Osteoblast (primary cell): ENCODE results near the gene HDAC2. TPM values are rescaled to one million over a fixed set of nuclear protein-coding genes. Genes with fewer than 3 reads are reported as not detected.

Source experiments
- DNase-seq: peaks from one replicate; pipeline ENCODE4 v3.0.0; 2011; ENCODE audit warnings: low spot score, mixed read lengths; ENCODE audit not compliant: insufficient read length; ENCODE audit errors: missing footprints
- H2AFZ ChIP-seq: 2 replicates; pipeline ENCODE4 v1.6.0; 2011; ENCODE audit warnings: mild to moderate bottlenecking, low read length
- H3K27ac ChIP-seq: 2 replicates; pipeline ENCODE4 v1.5.1; 2011; ENCODE audit warnings: mild to moderate bottlenecking, low read depth, low read length, moderate library complexity
- H3K27me3 ChIP-seq: 2 replicates; pipeline ENCODE4 v1.6.0; 2012; ENCODE audit warnings: mild to moderate bottlenecking, control low read depth, inconsistent platforms, low read length, moderate library complexity; ENCODE audit not compliant: insufficient read depth
- H3K36me3 ChIP-seq: 2 replicates; pipeline ENCODE4 v1.5.1; 2011; ENCODE audit warnings: mild to moderate bottlenecking, low read length, control low read depth, moderate library complexity; ENCODE audit not compliant: insufficient read depth
- H3K4me1 ChIP-seq: 2 replicates; pipeline ENCODE4 v1.5.1; 2011; ENCODE audit warnings: mild to moderate bottlenecking, low read length, control low read depth, moderate library complexity; ENCODE audit not compliant: insufficient read depth
- H3K4me2 ChIP-seq: 2 replicates; pipeline ENCODE4 v1.6.0; 2011; ENCODE audit warnings: mild to moderate bottlenecking, low read length; ENCODE audit not compliant: insufficient read depth
- H3K4me3 ChIP-seq: fragments of 200-600 bp; sonication (generic); 3 replicates; pipeline ENCODE4 v1.5.1; 2012; ENCODE audit warnings: mild to moderate bottlenecking, low read length, inconsistent platforms; ENCODE audit not compliant: insufficient read depth
- H3K79me2 ChIP-seq: 2 replicates; pipeline ENCODE4 v1.6.0; 2012; ENCODE audit warnings: mild to moderate bottlenecking, low read length, control low read depth, inconsistent platforms; ENCODE audit not compliant: insufficient read depth
- H3K9me3 ChIP-seq: 2 replicates; pipeline ENCODE4 v1.5.1; 2011; ENCODE audit warnings: low read depth, low read length, control low read depth
- H4K20me1 ChIP-seq: 2 replicates; pipeline ENCODE4 v1.6.0; 2012; ENCODE audit warnings: mild to moderate bottlenecking, low read length, control low read depth; ENCODE audit not compliant: insufficient read depth
- total RNA-seq: library from RNA; depleted of rRNA; stranded (reverse); fragments of >200 nt; gene quantifications from 2 replicates; pipeline ENCODE4 v1.2.3, GENCODE V29; 2012
- TF ChIP-seq, protein P1 (sequence below): IDR thresholded peaks from 2 replicates; pipeline ENCODE4 v1.5.1; 2011; ENCODE audit warnings: mild to moderate bottlenecking, low read depth, low read length, moderate library complexity; ENCODE audit errors: extremely low read depth

Gene HDAC2
- total RNA-seq, 1 donor: 57.2 TPM

DNA sequence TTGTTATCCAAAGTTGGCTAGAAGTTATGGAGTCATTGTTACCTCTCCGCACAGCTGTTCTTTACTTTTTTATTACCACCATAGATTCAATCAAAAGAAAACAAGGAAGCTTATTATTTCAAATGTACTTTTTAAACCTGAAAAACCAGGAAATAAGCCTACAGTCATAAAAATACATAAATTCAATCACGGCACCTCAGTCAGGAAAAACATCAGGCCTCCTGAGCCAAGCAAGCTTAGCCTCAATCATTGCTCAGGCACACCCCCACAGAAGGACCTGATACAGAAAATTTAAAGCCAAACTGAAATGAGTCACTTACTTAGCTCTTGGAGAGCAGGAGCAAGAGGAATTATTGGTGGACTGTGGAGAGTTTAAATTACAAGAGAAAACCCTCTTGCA lies 69.5 kb downstream of the HDAC2 start:
- Histone ChIP-seq H3K36me3 (no peaks in the 10 kb centered on the region), H3K27me3 (no peaks in the 10 kb centered on the region), H3K4me1 (peaks cover 12% of the 10 kb centered on the region), H4K20me1 (no peaks in the 10 kb centered on the region), H3K79me2 (no peaks in the 10 kb centered on the region), H2AFZ (no peak overlapping the region), H3K27ac (no peak overlapping the region), H3K9me3 (no peaks in the 10 kb centered on the region), H3K4me3 (no peak overlapping the region), H3K4me2 (no peak overlapping the region)
- TF ChIP-seq, protein P1, sequence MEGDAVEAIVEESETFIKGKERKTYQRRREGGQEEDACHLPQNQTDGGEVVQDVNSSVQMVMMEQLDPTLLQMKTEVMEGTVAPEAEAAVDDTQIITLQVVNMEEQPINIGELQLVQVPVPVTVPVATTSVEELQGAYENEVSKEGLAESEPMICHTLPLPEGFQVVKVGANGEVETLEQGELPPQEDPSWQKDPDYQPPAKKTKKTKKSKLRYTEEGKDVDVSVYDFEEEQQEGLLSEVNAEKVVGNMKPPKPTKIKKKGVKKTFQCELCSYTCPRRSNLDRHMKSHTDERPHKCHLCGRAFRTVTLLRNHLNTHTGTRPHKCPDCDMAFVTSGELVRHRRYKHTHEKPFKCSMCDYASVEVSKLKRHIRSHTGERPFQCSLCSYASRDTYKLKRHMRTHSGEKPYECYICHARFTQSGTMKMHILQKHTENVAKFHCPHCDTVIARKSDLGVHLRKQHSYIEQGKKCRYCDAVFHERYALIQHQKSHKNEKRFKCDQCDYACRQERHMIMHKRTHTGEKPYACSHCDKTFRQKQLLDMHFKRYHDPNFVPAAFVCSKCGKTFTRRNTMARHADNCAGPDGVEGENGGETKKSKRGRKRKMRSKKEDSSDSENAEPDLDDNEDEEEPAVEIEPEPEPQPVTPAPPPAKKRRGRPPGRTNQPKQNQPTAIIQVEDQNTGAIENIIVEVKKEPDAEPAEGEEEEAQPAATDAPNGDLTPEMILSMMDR: no peak
- DNase-seq: peak; percentile 68

DNA sequence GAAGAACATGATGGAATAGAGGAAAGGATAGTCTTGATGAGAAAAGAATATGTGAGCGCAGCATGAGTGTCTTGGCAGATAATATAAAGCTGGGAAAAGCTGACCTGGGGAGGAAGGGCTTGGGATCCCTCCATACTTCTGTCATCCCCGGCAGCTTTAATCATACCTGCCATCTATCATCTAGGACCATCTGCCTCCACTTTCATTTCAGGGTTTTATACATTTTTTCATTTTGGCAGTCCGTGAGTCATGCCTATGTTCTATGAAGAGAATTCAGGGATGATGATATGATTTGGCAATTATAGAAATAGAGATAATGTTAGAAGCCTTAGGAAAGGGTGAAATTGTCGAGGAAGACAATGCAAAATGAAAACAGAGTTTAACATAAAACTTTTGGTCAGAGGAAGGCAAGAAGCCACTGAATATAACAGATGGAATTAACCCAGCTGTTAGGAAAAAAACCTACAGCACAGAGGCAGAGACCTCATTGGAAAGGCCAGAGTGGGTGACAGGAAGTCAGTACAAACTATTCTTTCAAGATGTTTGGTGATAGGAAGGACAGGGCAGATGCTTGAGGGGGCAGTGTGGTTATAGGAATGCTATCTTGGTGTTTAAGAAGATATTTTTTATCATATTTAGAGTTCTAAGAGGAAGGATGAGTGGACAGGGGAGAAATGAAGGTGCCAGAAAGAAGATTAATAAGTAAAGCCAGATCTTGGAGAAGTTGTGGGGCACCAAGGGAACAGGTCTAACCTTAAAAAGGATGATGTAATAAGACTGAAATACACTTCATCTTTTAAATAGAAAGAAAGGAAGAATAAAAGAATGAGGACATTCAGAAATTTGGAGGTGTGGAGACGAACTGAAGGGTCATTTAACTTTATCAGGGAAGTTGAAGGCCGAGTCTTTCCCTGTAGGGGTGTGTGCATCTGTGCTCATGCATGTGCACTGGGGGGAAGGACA lies 76.0 kb downstream of the HDAC2 start:
- Histone ChIP-seq H3K36me3 (no peaks in the 10 kb centered on the region), H2AFZ (peak overlapping the region; percentile 16), H3K27ac (peak overlapping the region; percentile 47), H3K9me3 (no peaks in the 10 kb centered on the region), H3K4me3 (no peak overlapping the region), H3K27me3 (no peaks in the 10 kb centered on the region), H3K4me1 (peaks cover 17% of the 10 kb centered on the region), H3K79me2 (no peaks in the 10 kb centered on the region), H3K4me2 (no peak overlapping the region), H4K20me1 (no peaks in the 10 kb centered on the region)
- TF ChIP-seq, protein P1: no peak
- DNase-seq: no peak

DNA sequence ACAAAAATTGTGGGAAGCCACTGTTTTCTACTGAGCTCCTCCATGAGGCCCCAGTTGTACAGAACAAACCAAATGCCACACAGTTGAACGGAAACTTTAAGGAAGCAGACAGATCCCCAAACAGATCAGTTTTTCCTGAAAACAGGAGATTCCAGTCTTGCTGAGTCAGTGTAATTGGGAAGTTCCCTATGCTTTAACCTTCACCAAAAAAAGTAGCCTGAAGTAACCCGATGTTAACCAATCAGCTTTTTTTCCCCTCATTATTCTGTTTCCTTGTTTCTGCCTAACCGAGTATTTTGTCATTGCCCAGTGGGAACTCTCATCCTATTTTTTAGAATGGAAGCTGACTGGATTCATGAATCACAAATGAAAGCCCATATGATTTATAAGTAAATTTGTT lies 77.1 kb downstream of the HDAC2 start:
- Histone ChIP-seq H3K36me3 (no peaks in the 10 kb centered on the region), H2AFZ (peak overlapping the region; percentile 21), H4K20me1 (no peaks in the 10 kb centered on the region), H3K4me3 (no peak overlapping the region), H3K79me2 (no peaks in the 10 kb centered on the region), H3K4me1 (peaks cover 17% of the 10 kb centered on the region), H3K4me2 (peak overlapping the region; percentile 5), H3K27ac (peak overlapping the region; percentile 47), H3K9me3 (no peaks in the 10 kb centered on the region), H3K27me3 (no peaks in the 10 kb centered on the region)
- DNase-seq: peak; percentile 35
- TF ChIP-seq, protein P1: no peak

DNA sequence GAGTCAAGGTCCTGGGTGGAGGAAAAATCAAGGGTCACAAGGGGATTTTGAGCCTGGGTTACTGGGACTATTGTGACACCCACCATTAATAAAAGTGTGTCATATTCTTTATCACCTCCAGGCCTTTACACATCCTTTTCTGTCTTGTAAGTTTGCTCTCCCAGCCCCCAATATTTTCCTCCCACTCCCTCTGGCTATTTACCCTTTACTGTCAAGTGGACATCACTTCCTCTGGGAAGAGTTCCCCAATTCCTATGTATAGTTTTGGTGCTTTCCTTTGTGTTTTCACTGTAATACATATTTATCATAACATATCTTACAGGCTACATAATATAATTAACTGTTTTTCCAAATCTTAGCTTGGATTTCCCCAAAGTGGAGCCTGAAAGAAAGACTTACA lies 77.5 kb downstream of the HDAC2 start:
- H3K27me3 ChIP-seq: no peaks in the 10 kb centered on the region
- no peaks in the 10 kb centered on the region for H4K20me1 ChIP-seq
- DNase-seq: no peak
- peaks cover 17% of the 10 kb centered on the region for H3K4me1 ChIP-seq
- H3K4me2 ChIP-seq: peak overlapping the region; percentile 5
- no peaks in the 10 kb centered on the region for H3K36me3 ChIP-seq
- H3K27ac ChIP-seq: peak overlapping the region; percentile 47
- H3K79me2 ChIP-seq: no peaks in the 10 kb centered on the region
- peak overlapping the region; percentile 21 for H2AFZ ChIP-seq
- TF ChIP-seq, protein P1: no peak
- H3K9me3 ChIP-seq: no peaks in the 10 kb centered on the region
- no peak overlapping the region for H3K4me3 ChIP-seq
